ENCODE data around the gene ABCG8. TPM values are rescaled to one million over a fixed set of nuclear protein-coding genes. Genes with fewer than 3 reads are reported as not detected.

The ABCG8 gene
- polyA plus RNA-seq, 1 experiment = not detected

DNA sequence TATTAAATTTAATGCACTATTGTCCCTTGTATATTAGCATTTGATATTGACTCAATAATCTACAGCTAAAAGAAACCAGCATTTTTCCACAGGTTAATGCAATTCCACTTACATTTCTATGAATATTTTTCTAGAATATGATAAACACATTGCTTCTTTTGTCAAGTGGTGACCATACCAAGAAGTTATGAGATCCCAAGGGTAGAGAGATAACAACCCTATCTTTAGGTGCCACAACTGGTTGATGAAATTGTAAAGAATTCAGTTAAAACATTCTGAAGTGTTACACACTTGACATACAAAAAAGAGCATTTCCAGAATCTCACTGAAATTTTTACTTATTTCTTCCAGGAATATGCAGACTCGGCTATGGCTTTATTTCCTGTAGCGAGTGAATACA lies 56.0 kb downstream of the ABCG8 start:
- H3K9me3 ChIP-seq (ENCODE audit: control insufficient read depth, insufficient read depth, low read length) = no peaks in the 10 kb centered on the region
- H3K4me3 ChIP-seq (ENCODE audit: low read depth, low read length) = no peak overlapping the region
- TF ChIP-seq, protein P1, sequence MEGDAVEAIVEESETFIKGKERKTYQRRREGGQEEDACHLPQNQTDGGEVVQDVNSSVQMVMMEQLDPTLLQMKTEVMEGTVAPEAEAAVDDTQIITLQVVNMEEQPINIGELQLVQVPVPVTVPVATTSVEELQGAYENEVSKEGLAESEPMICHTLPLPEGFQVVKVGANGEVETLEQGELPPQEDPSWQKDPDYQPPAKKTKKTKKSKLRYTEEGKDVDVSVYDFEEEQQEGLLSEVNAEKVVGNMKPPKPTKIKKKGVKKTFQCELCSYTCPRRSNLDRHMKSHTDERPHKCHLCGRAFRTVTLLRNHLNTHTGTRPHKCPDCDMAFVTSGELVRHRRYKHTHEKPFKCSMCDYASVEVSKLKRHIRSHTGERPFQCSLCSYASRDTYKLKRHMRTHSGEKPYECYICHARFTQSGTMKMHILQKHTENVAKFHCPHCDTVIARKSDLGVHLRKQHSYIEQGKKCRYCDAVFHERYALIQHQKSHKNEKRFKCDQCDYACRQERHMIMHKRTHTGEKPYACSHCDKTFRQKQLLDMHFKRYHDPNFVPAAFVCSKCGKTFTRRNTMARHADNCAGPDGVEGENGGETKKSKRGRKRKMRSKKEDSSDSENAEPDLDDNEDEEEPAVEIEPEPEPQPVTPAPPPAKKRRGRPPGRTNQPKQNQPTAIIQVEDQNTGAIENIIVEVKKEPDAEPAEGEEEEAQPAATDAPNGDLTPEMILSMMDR (IDR thresholded peaks at IDR 0.05; ENCODE audit: low read depth, low read length) = no peak
- no peaks in the 10 kb centered on the region for H3K27me3 ChIP-seq (ENCODE audit: control insufficient read depth, insufficient read depth, low read length)
- CTCF ChIA-PET = interaction anchor here (1.8 kb wide), 1 partner anchor 17 kb away, joined by 5 read pairs; no protein-coding TSS in a partner anchor
- DNase-seq (ENCODE audit: low read depth, low spot score) = no peak
- POLR2A ChIA-PET = no interaction called here
- no peak overlapping the region for H3K27ac ChIP-seq (ENCODE audit: low read depth, low read length)

DNA sequence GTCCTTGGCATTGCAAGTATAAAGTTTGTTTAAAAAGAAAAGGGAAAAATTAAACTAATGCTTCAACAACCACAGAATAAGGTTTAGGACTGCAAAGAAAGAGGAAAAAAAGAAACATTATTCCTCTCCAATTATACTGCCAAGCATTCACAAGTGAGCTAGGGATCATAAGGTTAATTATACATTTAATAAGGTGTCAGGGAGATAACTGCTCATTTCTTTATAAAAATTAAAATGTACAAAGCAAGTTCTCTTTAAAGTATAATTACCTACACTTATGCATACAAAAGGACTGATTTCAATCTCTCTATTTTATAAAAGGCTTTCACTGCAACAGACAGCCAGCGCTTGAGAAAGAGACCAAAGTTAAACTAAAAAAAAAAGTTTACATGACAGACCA lies 58.1 kb downstream of the ABCG8 start:
- ChIA-PET POLR2A (no interaction called here), CTCF (no interaction called here)
- DNase-seq (ENCODE audit: low read depth, low spot score) = no peak

DNA sequence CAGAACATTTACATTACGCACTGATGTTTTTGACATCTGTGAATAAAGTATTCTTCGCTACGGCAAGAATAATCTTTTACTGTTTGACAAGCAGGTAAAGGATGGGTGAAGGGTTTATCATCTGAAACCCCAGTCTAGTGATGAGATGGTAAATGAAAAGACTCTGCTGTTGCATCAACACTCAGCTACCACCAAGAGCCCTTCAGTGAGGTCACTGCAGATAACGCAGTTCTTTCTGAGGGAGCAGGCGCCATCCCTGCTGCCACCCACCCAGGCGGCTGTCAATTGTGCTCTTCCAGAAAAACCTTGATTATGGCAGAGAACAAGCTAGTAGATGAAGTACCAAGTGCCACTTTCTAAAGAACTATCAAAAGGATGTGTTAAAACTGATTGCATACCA lies 58.7 kb downstream of the ABCG8 start:
- POLR2A ChIA-PET = no interaction called here
- H3K27me3 ChIP-seq (ENCODE audit: control insufficient read depth, insufficient read depth, low read length) = no peaks in the 10 kb centered on the region
- no peak overlapping the region for H3K27ac ChIP-seq (ENCODE audit: low read depth, low read length)
- H3K9me3 ChIP-seq (ENCODE audit: control insufficient read depth, insufficient read depth, low read length) = no peaks in the 10 kb centered on the region
- CTCF ChIA-PET = interaction anchor here (1.5 kb wide), 1 partner anchor 20 kb away, joined by 5 read pairs; no protein-coding TSS in a partner anchor
- H3K4me3 ChIP-seq (ENCODE audit: low read depth, low read length) = no peak overlapping the region
- TF ChIP-seq, protein P1 (IDR thresholded peaks at IDR 0.05; ENCODE audit: low read depth, low read length) = no peak
- DNase-seq (ENCODE audit: low read depth, low spot score) = no peak

More for the DNA sequence above, 58.1 kb downstream of the ABCG8 start:
- TF ChIP-seq, protein P1 (IDR thresholded peaks at IDR 0.05; ENCODE audit: low read depth, low read length) = no peak
- no peak overlapping the region for H3K4me3 ChIP-seq (ENCODE audit: low read depth, low read length)
- H3K27me3 ChIP-seq (ENCODE audit: control insufficient read depth, insufficient read depth, low read length) = no peaks in the 10 kb centered on the region
- no peak overlapping the region for H3K27ac ChIP-seq (ENCODE audit: low read depth, low read length)
- H3K9me3 ChIP-seq (ENCODE audit: control insufficient read depth, insufficient read depth, low read length) = no peaks in the 10 kb centered on the region

DNA sequence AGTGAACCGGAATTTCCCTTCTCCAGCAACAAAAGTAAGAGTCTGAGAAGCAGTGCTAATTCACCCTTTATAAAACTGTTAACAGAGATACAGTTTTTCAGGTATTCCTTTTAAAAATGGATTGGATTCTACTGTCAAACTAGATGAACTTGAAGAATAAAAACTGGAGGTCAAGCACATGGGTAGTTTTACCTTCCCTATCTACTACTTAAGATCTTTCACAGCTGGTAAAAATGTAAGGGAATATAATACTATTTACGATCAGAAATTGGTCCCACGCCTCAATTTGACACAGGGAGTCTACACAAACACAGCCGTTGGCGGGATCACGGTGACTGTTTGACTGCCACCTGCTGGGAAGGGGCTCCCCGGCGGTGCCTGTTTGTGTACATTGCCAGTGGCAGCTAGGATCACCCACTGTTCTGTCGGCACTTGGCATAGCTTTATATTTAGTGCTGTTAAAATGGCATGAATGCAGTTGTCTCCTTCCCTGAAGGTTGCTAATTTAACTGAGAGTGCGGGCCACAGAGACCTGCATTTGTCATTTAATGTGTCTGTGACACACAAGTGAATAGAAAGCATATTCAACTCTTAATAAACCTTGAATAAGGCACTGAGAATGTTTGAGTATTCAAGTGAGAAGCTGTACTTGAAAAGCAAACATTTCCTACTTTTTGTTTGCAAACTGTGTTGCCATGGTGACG lies 59.5 kb downstream of the ABCG8 start:
- POLR2A ChIA-PET = no interaction called here
- TF ChIP-seq, protein P1 (IDR thresholded peaks at IDR 0.05; ENCODE audit: low read depth, low read length) = peak; percentile 28; the same call in 1 of the 2 replicates
- CTCF ChIA-PET = interaction anchor here (1.5 kb wide), 1 partner anchor 20 kb away, joined by 5 read pairs; no protein-coding TSS in a partner anchor
- DNase-seq (ENCODE audit: low read depth, low spot score) = no peak
- H3K27me3 ChIP-seq (ENCODE audit: control insufficient read depth, insufficient read depth, low read length) = no peaks in the 10 kb centered on the region
- H3K9me3 ChIP-seq (ENCODE audit: control insufficient read depth, insufficient read depth, low read length) = no peaks in the 10 kb centered on the region
- H3K27ac ChIP-seq (ENCODE audit: low read depth, low read length) = no peak overlapping the region
- H3K4me3 ChIP-seq (ENCODE audit: low read depth, low read length) = no peak overlapping the region

DNA sequence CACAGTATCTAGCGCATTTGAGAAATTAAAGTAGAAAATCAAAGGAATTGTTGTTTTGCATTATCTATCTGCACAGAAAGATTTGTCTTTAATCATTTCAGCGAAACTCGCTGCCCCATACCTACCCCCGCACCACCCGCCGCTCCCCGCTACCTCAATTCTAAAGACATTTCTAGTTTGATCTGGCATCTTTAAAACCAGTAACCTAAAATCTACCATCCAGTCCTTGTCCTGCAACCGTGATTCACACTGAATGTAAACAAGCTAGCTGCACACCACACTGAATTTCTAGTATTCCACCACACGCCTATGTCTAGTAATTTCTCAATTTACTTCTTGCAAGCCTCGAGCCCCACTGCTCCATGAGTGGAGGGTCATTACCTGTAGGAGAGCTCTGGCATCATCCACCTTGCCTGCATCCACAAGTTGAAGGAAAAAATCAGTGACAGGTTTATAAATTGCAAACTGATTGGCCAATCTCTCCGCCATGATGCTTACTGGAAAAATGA lies 60.1 kb downstream of the ABCG8 start:
- H3K9me3 ChIP-seq (ENCODE audit: control insufficient read depth, insufficient read depth, low read length) = no peaks in the 10 kb centered on the region
- no peak overlapping the region for H3K27ac ChIP-seq (ENCODE audit: low read depth, low read length)
- H3K27me3 ChIP-seq (ENCODE audit: control insufficient read depth, insufficient read depth, low read length) = no peaks in the 10 kb centered on the region
- TF ChIP-seq, protein P1 (IDR thresholded peaks at IDR 0.05; ENCODE audit: low read depth, low read length) = no peak
- ChIA-PET CTCF (interaction anchor here (1.5 kb wide), 1 partner anchor 21 kb away, joined by 5 read pairs; no protein-coding TSS in a partner anchor), POLR2A (no interaction called here)
- no peak for DNase-seq (ENCODE audit: low read depth, low spot score)
- H3K4me3 ChIP-seq (ENCODE audit: low read depth, low read length) = no peak overlapping the region
